ENCODE measurements around the gene UMODL1.

Gene UMODL1

GRCh38 chr21:42080788-42081083, 9.6 kb downstream of the UMODL1 start:
- DNase-seq, result no peak

- DNase-seq, result no peak
Measured at GRCh38 chr21:42081138-42081537, 10.0 kb downstream of the UMODL1 start.

GRCh38 chr21:42081931-42082381, 10.8 kb downstream of the UMODL1 start:
- DNase-seq, result no peak

- DNase-seq, result no peak
Measured at GRCh38 chr21:42082501-42083360, 11.6 kb downstream of the UMODL1 start.

DNA sequence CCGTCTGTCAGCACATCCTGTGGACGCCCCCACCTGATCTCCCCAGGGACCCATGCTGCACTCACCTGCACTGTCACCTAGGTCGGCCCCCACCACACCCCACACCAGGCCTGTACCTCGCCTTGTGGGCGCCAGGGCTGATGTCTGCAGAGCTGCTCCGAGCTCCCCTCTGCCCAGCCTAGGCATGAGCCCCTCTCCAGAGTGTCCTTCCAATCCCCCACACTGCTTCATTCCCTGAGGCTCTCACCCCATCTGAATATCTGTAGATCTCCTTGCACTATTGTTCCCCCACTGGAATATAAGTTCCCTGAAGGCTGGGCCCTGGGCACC, 12.2 kb downstream of the UMODL1 start:
- DNase-seq, result no peak

GRCh38 chr21:42084079-42084478, 13.0 kb downstream of the UMODL1 start:
- no peak for DNase-seq

DNA sequence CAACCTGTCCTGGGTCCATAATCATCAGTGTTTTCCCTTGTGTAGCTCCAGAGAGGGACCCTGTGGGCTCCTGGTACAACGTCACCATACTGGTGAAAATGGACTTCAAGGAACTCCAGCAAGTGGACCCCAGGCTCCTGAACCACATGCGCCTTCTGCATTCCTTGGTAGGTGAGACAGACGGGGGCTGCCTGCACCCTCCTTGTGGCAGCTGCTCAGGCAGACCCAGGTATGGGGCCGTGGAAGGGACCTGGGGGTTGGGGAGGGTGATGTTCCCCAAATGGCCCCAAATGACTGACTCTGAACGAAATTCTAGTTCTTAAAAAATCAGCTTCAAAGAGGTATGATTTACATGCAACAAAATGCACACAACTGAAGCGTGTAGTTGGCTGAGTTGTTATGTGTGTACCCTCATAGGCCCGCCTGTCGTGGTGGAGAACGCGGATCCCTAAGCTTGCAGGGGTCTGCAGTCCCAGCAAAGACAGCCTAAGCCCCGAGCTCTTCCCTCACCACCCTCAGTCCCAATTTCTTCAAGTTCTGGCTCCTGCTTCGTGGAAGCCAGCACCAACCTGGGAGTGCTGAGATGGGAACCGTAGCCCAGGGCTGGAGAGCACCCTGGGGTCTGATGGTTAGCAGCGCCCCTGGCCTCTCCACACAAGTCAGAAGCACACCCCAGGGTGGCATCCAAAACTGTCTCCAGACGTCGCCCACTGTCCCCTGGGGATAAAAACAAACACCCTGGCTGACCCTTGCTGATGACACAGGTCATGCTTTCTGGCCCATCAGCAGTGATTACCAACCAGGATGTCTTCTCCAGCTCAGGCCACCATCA, 14.3 kb downstream of the UMODL1 start:
- DNase-seq, result no peak

- no peak for DNase-seq
Measured at GRCh38 chr21:42086969-42087368, 15.9 kb downstream of the UMODL1 start.

DNA sequence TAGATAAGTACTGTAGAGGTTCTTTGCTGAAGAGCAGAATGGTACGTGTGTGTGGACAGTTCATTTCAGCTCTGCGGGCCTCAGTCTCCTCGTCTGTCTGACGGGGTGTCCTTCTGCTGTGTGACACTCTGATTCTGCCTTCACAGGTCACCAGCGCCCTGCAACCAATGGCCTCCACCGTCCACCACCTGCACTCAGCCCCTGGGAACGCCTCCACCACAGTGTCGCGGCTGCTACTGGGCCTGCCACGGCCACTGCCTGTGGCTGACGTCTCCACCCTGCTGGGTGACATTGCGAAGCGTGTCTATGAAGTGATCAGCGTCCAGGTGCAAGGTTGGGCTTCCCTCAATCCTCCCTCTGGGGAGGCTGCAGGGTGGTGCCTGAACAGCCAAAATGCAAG, 17.0 kb downstream of the UMODL1 start:
- DNase-seq, result no peak

DNA sequence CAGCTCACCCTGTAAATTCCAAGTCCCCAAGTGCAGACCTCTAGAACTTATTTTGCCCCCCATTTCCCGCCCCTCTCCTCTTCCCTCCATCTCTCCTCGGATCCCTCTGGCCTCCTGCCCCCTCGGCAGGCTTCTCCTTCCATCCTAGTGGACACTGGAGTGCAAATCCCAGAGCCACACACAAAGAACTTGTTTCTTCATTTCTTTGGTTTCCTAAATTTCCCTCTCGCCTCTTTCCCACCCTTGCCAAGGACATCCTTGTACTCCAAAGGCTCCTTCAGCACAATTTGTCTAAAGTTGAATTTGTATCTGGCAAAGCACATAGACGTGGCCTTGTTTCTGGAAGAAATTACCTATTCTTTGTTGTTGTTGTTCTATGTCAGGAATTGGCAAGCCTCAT, 17.5 kb downstream of the UMODL1 start:
- DNase-seq, result no peak

GRCh38 chr21:42089093-42089631, 18.0 kb downstream of the UMODL1 start:
- no peak for DNase-seq

DNA sequence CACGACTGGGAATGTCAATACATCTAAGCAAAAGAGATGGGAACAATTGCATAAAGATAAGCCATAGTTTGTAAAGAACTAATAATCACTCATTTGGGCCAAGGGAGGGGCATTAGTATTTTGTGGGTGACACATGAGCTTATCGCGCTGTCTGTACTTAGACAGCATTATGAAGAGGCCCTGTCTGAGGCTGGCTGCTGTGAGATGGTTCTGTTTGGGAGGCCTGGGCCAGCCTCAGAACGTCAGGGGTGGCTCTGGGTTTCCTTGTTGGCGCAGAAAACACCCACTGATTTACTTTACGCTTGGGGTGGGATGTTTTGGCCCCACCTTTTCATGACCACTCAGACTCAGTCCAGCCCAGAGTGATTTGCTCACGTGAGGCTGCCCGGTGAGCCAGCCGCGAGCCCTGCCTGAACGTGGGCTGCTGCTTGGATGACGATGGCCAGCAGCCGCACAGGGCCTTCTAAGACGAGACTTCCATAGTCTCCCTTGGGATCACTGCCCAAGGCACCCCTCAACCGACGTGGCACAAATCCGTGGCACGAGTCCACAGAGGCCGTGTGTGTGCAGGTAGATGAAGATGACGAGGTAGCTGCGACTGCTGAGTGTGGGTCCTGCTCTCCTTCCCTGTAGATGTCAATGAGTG, 18.7 kb downstream of the UMODL1 start:
- DNase-seq, result no peak

GRCh38 chr21:42091899-42092508, 20.9 kb downstream of the UMODL1 start:
- DNase-seq, result no peak

GRCh38 chr21:42092771-42093170, 21.7 kb downstream of the UMODL1 start:
- no peak for DNase-seq

DNA sequence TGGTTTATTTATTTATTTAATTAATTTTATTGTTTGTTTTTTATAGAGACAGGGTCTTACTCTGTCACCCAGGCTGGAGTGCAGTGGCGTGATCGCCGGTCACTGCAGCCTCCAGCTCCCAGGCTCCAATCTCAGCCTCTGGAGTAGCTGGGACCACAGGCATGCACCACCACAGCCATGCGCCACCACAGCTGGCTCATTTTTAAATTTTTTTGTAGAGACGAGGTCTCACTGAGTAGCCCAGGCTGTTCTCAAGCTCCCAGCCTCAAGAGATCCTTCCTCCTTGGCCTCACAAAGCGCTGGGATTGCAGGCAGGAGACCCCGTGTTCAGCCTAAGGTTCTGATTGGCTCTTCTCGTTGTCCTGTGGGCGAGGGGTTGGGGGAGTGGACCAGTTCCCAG, 22.1 kb downstream of the UMODL1 start:
- DNase-seq, result no peak

DNA sequence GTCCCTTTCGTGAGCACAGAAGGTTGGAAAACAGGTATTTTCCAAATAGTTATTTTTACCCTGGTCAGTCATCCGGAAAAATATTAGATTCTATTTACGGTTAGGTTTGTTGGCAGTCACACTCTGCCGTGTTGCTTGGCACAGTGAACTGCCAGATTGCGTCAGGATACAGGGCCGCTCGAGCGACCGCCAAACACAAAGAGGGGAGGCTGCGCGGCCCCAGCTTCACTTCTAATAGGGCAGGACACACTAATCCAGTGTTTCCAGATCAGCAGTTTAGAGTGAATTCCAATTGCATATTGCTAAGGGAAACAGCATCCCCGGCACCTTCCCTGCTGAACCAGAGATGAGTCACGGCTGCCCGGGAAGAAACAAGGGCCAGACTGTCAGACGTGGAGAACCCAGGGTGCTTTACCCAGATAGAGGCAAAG, 22.9 kb downstream of the UMODL1 start:
- no peak for DNase-seq

GRCh38 chr21:42094811-42095210, 23.7 kb downstream of the UMODL1 start:
- no peak for DNase-seq

GRCh38 chr21:42095581-42095980, 24.5 kb downstream of the UMODL1 start:
- no peak for DNase-seq

DNA sequence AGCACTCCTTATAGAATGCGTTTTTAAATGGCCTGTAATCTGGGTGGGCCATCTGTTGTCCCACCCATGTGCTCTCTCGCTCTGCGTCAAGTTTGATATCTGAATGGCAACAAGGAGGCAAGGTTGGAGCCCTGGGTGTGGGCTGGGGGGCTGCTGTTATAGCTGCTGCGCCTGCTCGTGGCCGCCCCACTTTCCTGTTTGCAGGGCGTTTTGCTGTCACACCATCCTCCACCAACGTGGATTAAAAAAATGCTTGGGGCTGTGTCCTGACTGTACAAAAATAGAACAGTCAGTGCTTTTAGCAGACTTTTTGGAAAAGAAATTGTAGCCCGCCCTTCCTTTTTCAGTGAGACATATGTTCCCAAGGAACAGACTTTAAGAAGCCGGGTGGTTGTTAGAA, 25.4 kb downstream of the UMODL1 start:
- DNase-seq, result no peak

DNA sequence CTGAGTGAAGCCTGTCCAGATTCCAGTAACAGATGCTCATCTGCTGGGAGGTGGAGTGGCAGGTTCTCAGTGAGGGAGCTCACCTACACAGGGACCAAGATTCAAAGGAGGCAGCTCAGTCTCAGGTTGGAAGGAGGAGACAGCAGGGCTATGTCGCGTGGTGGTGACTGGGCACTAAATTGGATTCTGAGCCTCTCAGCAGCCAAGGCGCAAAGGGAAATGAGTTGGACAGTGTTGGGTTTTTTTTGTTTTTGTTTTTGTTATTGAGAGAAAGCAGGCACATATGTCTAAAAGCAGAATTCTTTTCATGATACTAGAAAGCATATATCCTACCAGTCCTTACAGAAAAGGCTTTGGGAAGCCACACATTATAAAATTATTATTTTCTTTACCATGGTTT, 26.2 kb downstream of the UMODL1 start:
- DNase-seq, result no peak

GRCh38 chr21:42097860-42098454, 26.8 kb downstream of the UMODL1 start:
- DNase-seq, result no peak

DNA sequence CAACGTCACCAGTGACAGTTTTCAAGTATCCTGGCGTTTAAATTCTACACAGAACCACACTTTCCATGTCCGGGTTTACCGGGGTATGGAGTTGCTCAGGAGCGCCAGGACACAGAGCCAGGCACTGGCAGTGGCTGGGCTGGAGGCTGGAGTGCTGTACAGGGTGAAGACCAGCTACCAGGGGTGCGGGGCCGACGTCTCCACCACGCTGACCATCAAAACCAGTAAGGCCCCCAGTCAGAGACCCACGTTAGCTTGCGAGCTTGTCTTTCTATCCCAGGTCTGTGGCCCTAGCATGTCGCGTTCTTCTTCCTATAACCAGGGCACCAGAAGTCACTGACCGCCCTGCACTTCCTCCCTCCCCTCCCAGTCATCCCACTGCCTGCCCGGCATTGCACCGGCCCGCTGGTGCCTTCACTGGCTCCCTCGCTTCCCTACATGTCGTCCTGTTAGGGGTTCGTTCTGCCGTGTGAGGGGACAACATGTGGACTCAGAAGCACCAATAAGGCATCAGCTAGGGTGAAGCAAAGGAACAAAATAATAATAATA, 27.9 kb downstream of the UMODL1 start:
- DNase-seq, result no peak

Measured in activated CD4-positive, alpha-beta T cell treated with anti-CD3 and anti-CD28 coated beads for 1 hour (primary cell).